GM23248 (cell line): ENCODE data around the gene ESPNL. TPM values are rescaled to one million over a fixed set of nuclear protein-coding genes. Genes with fewer than 3 reads are reported as not detected.

Experiments
- DNase-seq: peaks from one replicate; pipeline ENCODE4 v3.0.0-alpha.2; 2015
- H2AFZ ChIP-seq: fragments of 200-600 bp; sonication (generic); 2 replicates; pipeline ENCODE4 v1.6.1; 2016; ENCODE audit warnings: antibody characterized with exemption
- H3F3A ChIP-seq: fragments of 200-600 bp; sonication (generic); 2 replicates; pipeline ENCODE4 v1.6.1; 2016; ENCODE audit warnings: mild to moderate bottlenecking, antibody characterized with exemption, mixed run types; ENCODE audit not compliant: insufficient read depth
- H3K27ac ChIP-seq: fragments of 200-600 bp; sonication (generic); 2 replicates; pipeline ENCODE4 v1.5.1; 2016; ENCODE audit warnings: mild to moderate bottlenecking
- H3K27me3 ChIP-seq: fragments of 200-600 bp; sonication (generic); replicated peaks from 2 replicates; pipeline ENCODE4 v1.6.1; 2016; ENCODE audit warnings: mild to moderate bottlenecking; ENCODE audit not compliant: insufficient read depth
- H3K36me3 ChIP-seq: fragments of 200-600 bp; sonication (generic); 2 replicates; pipeline ENCODE4 v1.6.1; 2016; ENCODE audit warnings: low read depth, mild to moderate bottlenecking
- H3K4me1 ChIP-seq: fragments of 200-600 bp; sonication (generic); 2 replicates; pipeline ENCODE4 v1.6.1; 2016; ENCODE audit warnings: mild to moderate bottlenecking; ENCODE audit not compliant: insufficient read depth
- H3K4me2 ChIP-seq: fragments of 200-600 bp; sonication (generic); one replicate; pipeline ENCODE4 v1.6.1; 2016; ENCODE audit warnings: mild to moderate bottlenecking; ENCODE audit not compliant: unreplicated experiment
- H3K4me3 ChIP-seq: fragments of 200-600 bp; sonication (generic); 2 replicates; pipeline ENCODE4 v1.5.1; 2016; ENCODE audit warnings: mild to moderate bottlenecking
- H3K79me2 ChIP-seq: fragments of 200-600 bp; sonication (generic); 2 replicates; pipeline ENCODE4 v1.6.1; 2016; ENCODE audit warnings: mild to moderate bottlenecking; ENCODE audit not compliant: insufficient read depth
- H3K9ac ChIP-seq: fragments of 200-600 bp; sonication (generic); 2 replicates; pipeline ENCODE4 v1.6.1; 2016; ENCODE audit warnings: mild to moderate bottlenecking
- H3K9me2 ChIP-seq: fragments of 200-600 bp; sonication (generic); 2 replicates; pipeline ENCODE4 v1.6.1; 2016; ENCODE audit warnings: mixed run types, mild to moderate bottlenecking, moderate library complexity; ENCODE audit not compliant: insufficient read depth
- H3K9me3 ChIP-seq: fragments of 200-600 bp; sonication (generic); one replicate; pipeline ENCODE4 v1.6.1; 2017; ENCODE audit warnings: low read depth
- H4K20me1 ChIP-seq: fragments of 200-600 bp; sonication (generic); 2 replicates; pipeline ENCODE4 v1.6.0; 2016; ENCODE audit not compliant: insufficient read depth
- EZH2 ChIP-seq: fragments of 200-600 bp; sonication (generic); IDR thresholded peaks from 2 replicates; pipeline ENCODE4 v1.6.1; 2018; ENCODE audit warnings: antibody characterized with exemption, mild to moderate bottlenecking; ENCODE audit not compliant: insufficient read depth, poor library complexity, severe bottlenecking
- EZH2phosphoT487 ChIP-seq: fragments of 200-600 bp; sonication (generic); IDR thresholded peaks from 2 replicates; pipeline ENCODE4 v1.6.1; 2018; ENCODE audit warnings: antibody characterized with exemption, moderate library complexity, mild to moderate bottlenecking, low read depth; ENCODE audit not compliant: insufficient read depth
- WGBS, 2 experiments: methylation state at CpG; one replicate each; pipeline ENCODE4 v1.1.6; 2015 to 2017; ENCODE audit warnings: low lambda C conversion rate in 2 of 2, low coverage in 1 of 2; ENCODE audit errors: missing lambda C conversion rate in 2 of 2; 5-methylcytosine and 5-hydroxymethylcytosine counted together
- in situ Hi-C: fragments of 300-500 bp; cut with MboI; formaldehyde crosslinking; loops from 2 replicates; pipeline ENCODE4 v1.15.0; 2020
- polyA plus RNA-seq: library from polyadenylated mRNA; unstranded; fragments of >200 nt; fragmentation: Nextera tagmentation; extraction: Ambion mirVana; gene quantifications from 2 replicates; pipeline ENCODE4 v1.2.1, GENCODE V29; 2016
- total RNA-seq: library from RNA; depleted of rRNA; stranded (reverse); fragments of >200 nt; shearing (Covaris generic); gene quantifications from 2 replicates; pipeline ENCODE4 v1.2.3, GENCODE V29; 2014

Gene ESPNL
- total and polyA plus RNA-seq, 2 experiments from 2014 or later = 0.60 to 1.4 TPM

DNA sequence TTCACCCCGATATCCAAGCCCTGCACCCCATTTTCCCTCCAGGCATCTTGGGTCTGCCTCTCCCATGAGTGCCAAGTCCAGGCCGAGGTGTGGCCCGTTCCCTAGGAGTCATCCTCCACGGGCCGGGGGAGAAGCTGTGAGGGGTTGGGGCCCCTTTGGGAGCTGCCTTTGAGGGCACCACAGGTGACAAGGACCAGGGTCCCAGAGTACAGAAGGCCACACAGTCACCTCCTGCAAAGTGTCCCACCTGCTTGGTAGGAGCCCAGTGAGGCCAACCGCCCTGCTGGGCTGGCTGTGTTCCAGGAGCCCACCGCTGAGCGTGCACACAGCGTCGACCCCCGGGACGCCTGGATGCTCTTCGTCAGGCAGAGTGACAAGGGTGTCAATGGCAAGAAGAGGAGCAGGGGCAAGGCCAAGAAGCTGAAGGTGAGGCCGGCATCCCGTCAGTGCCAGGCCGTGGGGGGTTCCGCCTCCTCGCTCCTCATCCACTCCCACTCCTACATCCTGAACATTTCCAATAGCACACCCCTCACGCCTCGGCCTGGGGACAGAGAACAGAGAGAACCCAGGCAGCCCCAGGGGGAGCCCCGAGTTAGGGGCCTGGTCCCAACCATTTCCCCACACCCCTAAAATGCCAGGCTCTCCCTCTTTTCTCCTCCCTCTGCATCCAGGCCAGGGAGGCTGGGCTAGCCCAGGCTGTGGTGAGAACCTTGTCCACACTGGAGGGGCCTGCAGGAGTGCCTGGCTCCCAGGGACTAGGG, 61.3 kb downstream of the ESPNL start:
- Histone ChIP-seq H2AFZ (no peak overlapping the region), H3K27ac (no peak overlapping the region), H3F3A (no peaks in the 10 kb centered on the region), H3K4me3 (no peak overlapping the region), H3K79me2 (no peaks in the 10 kb centered on the region), H3K9me2 (no peaks in the 10 kb centered on the region), H3K36me3 (no peaks in the 10 kb centered on the region), H3K4me1 (no peaks in the 10 kb centered on the region), H3K9ac (no peak overlapping the region), H4K20me1 (no peaks in the 10 kb centered on the region), H3K27me3 (no peaks in the 10 kb centered on the region), H3K4me2 (no peak overlapping the region), H3K9me3 (no peaks in the 10 kb centered on the region)
- WGBS, 2 experiments = 92% methylated on average over 21 of the region's 21 CpGs
- in situ Hi-C loops = no loop called here
- TF ChIP-seq EZH2phosphoT487 (no peak), EZH2 (no peak)
- DNase-seq = no peak

DNA sequence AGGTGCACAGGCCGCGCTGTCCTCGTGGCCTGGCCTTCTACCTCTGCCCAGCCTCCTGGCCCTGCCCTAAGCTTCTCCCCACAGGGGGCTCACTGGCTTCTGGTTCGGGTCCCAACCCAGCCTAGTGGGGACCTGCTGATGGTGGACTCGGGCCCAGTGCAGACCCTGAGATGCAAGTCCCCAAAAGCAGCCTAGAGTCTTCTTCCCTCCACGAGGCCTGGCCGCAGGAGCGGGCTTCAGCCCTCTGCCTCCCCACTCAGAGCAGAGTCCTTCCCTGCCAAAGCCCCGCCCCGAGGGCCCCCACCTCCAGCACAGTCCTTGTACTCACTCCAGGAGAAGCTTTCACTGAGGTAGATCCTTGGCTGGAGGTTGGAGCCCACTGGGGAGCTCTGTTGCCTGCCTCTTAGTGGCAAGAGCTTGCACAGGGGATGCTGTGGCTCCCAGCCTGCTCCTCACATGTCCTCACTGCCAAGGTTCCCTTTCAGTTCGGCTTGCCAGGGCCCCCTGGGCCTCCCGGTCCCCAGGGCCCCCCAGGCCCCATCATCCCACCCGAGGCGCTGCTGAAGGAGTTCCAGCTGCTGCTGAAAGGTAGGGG, 62.2 kb downstream of the ESPNL start:
- no peaks in the 10 kb centered on the region for H3F3A ChIP-seq
- DNase-seq = no peak
- H3K4me2 ChIP-seq = no peak overlapping the region
- H3K36me3 ChIP-seq = no peaks in the 10 kb centered on the region
- no peaks in the 10 kb centered on the region for H3K79me2 ChIP-seq
- H3K9me3 ChIP-seq = no peaks in the 10 kb centered on the region
- no peak overlapping the region for H2AFZ ChIP-seq
- TF ChIP-seq EZH2phosphoT487 = no peak
- no peak for TF ChIP-seq EZH2
- in situ Hi-C loops = no loop called here
- H3K9me2 ChIP-seq = no peaks in the 10 kb centered on the region
- no peaks in the 10 kb centered on the region for H4K20me1 ChIP-seq
- no peak overlapping the region for H3K4me3 ChIP-seq
- H3K27me3 ChIP-seq = no peaks in the 10 kb centered on the region
- WGBS, 2 experiments = 77 to 88% methylated on average over 8 to 14 of the region's 14 CpGs
- no peaks in the 10 kb centered on the region for H3K4me1 ChIP-seq
- H3K27ac ChIP-seq = no peak overlapping the region
- H3K9ac ChIP-seq = no peak overlapping the region

DNA sequence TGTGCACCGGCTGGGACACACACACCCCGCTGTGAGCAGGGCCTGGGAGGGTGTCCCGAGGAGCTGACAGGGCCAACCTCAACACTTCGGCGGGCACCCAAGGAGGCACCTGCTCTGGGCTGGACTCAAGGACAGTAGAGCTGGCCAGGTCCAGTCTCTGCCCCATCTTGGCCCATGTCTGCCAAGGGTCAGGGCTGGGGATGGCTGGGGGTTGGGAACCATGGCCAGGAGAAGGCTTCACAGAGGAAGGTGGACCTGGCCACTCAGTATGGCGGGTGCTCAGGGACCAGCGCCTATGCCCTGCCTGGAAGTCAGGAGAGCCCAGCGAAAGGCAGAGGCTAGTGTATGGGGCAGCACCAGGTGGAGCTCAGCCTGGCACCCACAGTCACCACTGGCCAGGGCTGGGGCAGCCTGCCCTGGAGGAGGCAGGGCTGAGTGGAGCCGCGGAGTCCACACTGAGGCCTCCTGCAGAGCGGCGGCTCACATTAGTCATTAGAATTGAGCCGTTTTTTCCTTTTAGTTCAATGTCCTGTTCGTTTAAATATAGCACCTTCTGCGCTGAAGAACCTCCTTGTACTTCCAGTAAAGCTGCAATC, 62.8 kb downstream of the ESPNL start:
- H3K4me1 ChIP-seq = peaks cover 4% of the 10 kb centered on the region; the same call in 1 of the 2 replicates
- peak; percentile 63 for DNase-seq
- no peaks in the 10 kb centered on the region; the same call in 1 of the 2 replicates for H3F3A ChIP-seq
- H3K9ac ChIP-seq = peak overlapping the region; percentile 20; the same call in 1 of the 2 replicates
- H3K4me2 ChIP-seq = peak overlapping the region; percentile 55
- no peak for TF ChIP-seq EZH2
- TF ChIP-seq EZH2phosphoT487 = no peak
- H3K9me2 ChIP-seq = no peaks in the 10 kb centered on the region
- H3K27ac ChIP-seq = no peak overlapping the region
- H2AFZ ChIP-seq = 0 out of 2 replicates have a peak overlapping the region, but pooled peaks have one; percentile 1
- in situ Hi-C loops = no loop called here
- no peaks in the 10 kb centered on the region for H3K36me3 ChIP-seq
- peak overlapping the region; percentile 51 for H3K4me3 ChIP-seq
- WGBS, 2 experiments = 56 to 61% methylated on average over 14 to 15 of the region's 15 CpGs
- H3K27me3 ChIP-seq = no peaks in the 10 kb centered on the region
- 0 out of 2 replicates have a peak, but pooled peaks cover 5% of the 10 kb centered on the region for H3K79me2 ChIP-seq
- no peaks in the 10 kb centered on the region for H3K9me3 ChIP-seq
- no peaks in the 10 kb centered on the region for H4K20me1 ChIP-seq

DNA sequence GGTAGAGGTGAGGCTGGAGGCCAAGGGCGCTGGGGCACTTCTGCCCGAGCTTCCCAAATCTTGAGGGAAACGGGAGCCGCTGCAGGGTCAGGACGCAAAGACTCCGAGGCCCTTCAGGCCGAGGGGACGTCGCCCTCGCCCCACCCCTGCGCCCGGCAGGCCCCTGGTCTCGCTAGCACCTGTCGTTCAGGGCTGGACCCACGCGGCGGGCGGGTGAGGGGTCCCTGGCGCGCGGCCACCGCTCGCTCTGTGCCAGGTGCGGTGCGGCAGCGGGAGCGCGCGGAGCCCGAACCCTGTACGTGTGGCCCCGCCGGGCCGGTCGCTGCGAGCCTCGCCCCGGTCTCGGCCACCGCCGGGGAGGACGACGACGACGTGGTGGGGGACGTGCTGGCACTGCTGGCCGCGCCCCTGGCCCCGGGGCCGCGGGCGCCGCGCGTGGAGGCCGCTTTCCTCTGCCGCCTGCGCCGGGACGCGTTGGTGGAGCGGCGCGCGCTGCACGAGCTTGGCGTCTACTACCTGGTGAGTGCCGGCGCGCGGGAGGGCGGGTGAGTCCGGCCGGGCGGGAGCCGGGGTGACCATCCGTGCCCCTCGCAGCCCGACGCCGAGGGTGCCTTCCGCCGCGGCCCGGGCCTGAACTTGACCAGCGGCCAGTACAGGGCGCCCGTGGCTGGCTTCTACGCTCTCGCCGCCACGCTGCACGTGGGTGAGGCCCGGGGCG, 63.5 kb downstream of the ESPNL start:
- Histone ChIP-seq H4K20me1 (no peaks in the 10 kb centered on the region), H3K4me1 (peaks cover 11% of the 10 kb centered on the region), H3K79me2 (peaks cover 10% of the 10 kb centered on the region; the same call in 1 of the 2 replicates), H3K27me3 (no peaks in the 10 kb centered on the region), H3F3A (peaks cover 6% of the 10 kb centered on the region), H3K9me3 (no peaks in the 10 kb centered on the region), H3K27ac (no peak overlapping the region), H3K4me3 (peak overlapping the region; percentile 51), H3K9me2 (no peaks in the 10 kb centered on the region), H2AFZ (peak overlapping the region; percentile 1; the same call in 1 of the 2 replicates), H3K36me3 (peaks cover 1% of the 10 kb centered on the region; the same call in 1 of the 2 replicates), H3K9ac (peak overlapping the region; percentile 20), H3K4me2 (peak overlapping the region; percentile 55)
- in situ Hi-C loops = no loop called here
- TF ChIP-seq EZH2phosphoT487 (no peak), EZH2 (peak; percentile 60)
- DNase-seq = peak; percentile 60
- 3 to 4% methylated on average over 46 to 50 of the region's 95 CpGs for WGBS, 2 experiments
